ENCODE measurements around the gene DCANP1. TPM values are rescaled to one million over a fixed set of nuclear protein-coding genes. Genes with fewer than 3 reads are reported as not detected.

The DCANP1 gene
- total RNA-seq, 1 donor from 2014 or later: not detected

DNA sequence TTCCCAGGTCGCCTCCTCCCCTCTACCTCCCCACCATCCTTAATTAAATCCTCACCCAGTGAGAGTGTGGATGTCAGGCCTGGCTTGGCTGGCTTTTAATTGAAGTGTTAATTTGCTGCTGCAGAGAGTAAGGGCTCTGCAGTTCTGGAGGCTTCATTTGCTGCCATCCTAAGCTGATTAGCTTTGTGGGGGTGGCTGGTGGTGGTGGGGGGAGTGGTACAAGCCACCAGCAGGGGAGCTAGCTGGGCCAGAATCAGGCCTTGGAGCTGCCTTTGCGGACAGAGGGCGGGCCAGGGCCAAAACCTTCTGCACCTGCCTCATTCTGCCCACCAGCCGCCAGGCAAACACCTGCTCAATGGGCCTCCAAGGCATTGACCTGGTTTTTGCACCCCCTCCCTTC is 31.8 kb upstream of the DCANP1 start:
- POLR2A ChIA-PET: no interaction called here
- Mint-ChIP-seq H3K9me3 (no peaks in the 10 kb centered on the region), H3K4me1 (no peaks in the 10 kb centered on the region), H3K27me3 (peaks cover 18% of the 10 kb centered on the region), H3K4me3 (no peak overlapping the region), H3K27ac (no peak overlapping the region), H3K36me3 (ENCODE audit: low read depth) (no peaks in the 10 kb centered on the region)
- DNase-seq (no peak), ATAC-seq (ENCODE audit: low read depth) (no peak)
- intact Hi-C loops (cut with micrococcal nuclease): no loop called here
- TF ChIP-seq, protein P1, sequence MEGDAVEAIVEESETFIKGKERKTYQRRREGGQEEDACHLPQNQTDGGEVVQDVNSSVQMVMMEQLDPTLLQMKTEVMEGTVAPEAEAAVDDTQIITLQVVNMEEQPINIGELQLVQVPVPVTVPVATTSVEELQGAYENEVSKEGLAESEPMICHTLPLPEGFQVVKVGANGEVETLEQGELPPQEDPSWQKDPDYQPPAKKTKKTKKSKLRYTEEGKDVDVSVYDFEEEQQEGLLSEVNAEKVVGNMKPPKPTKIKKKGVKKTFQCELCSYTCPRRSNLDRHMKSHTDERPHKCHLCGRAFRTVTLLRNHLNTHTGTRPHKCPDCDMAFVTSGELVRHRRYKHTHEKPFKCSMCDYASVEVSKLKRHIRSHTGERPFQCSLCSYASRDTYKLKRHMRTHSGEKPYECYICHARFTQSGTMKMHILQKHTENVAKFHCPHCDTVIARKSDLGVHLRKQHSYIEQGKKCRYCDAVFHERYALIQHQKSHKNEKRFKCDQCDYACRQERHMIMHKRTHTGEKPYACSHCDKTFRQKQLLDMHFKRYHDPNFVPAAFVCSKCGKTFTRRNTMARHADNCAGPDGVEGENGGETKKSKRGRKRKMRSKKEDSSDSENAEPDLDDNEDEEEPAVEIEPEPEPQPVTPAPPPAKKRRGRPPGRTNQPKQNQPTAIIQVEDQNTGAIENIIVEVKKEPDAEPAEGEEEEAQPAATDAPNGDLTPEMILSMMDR (IDR thresholded peaks at IDR 0.05): no peak
- CTCF ChIA-PET: interaction anchor here (2.1 kb wide), 1 partner anchor 13 kb away, joined by 7 read pairs; no protein-coding TSS in a partner anchor

DNA sequence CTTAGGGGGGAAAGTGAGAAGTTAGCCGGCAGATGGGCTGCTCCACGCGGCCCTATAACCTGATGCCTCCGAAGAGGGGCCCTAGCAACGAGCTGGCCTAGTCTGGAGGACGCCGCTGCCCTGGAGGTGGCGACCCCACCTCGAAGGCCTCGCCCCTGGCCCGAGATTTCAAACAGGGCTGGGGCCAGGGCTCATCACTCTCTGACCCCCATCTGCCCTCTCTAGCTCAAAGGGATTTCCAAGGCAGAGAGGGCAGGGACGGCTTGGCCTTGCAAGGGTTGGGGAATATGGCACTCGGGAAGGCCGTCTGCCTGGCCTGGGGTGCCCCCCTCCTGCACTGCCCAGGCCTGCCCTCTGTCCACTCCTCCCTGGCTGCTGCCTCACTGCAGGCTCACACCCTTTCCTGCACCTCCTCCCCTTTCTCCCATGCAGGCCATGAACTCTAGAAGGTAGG is 30.5 kb upstream of the DCANP1 start:
- POLR2A ChIA-PET: interaction anchor here (0.6 kb wide), 1 partner anchor 17 kb away, joined by 5 read pairs; no protein-coding TSS in a partner anchor
- Mint-ChIP-seq H3K4me3 (no peak overlapping the region), H3K27me3 (peaks cover 23% of the 10 kb centered on the region), H3K9me3 (no peaks in the 10 kb centered on the region), H3K36me3 (ENCODE audit: low read depth) (no peaks in the 10 kb centered on the region), H3K27ac (no peak overlapping the region), H3K4me1 (no peaks in the 10 kb centered on the region)
- TF ChIP-seq, protein P1 (IDR thresholded peaks at IDR 0.05): no peak
- ATAC-seq (ENCODE audit: low read depth): no peak
- CTCF ChIA-PET: no interaction called here
- intact Hi-C loops (cut with micrococcal nuclease): no loop called here
- DNase-seq: no peak

DNA sequence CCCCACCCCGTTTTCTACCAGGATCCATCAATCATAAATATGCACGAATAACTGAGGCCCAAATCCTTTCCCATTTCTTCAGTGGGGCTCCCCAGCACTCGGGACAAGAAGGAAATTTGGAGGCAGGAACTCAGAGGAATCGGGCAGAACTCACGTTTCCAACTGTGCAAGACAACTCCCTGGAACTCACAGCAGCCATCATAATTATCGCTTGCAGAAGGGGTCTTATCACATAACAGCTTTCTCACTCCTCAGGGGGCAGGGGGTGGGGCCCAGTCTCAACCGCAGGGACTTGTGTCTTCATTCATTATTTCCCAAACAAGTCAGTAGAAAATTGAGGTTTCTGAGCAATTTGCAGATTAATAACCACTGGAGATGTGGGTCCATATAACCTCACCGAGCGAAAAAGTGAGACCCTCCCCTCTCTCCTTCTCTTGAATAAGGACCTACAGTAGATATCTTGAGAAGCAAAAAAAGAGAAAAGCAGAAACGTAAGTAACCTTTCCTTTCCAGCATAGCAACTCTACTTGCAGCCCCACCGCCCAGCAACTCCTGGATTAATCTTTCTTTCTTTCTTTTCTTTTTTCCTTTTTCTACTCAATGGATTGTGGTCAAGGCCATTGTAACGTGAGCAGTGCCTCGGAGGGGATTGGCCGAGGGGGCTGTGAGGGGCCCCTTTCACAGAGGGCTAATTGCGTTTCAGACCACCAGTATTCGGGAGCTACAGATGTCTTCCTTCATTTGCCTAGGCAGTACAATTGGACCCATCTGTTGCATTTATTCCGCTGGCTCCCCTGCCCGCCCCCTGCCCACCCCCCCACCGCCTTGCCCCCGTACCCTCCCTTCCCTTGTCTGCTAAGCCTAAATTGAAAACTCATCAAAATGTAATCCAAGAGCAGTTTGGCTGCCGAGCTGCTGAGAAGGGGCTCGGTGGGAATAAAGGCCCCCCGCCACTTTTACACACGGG is 29.8 kb upstream of the DCANP1 start:
- no peak overlapping the region for H3K4me3 Mint-ChIP-seq
- H3K36me3 Mint-ChIP-seq (ENCODE audit: low read depth): no peaks in the 10 kb centered on the region
- DNase-seq: no peak
- H3K27ac Mint-ChIP-seq: no peak overlapping the region
- peaks cover 23% of the 10 kb centered on the region for H3K27me3 Mint-ChIP-seq
- ATAC-seq (ENCODE audit: low read depth): no peak
- ChIA-PET CTCF (no interaction called here), POLR2A (interaction anchor here (0.6 kb wide), 1 partner anchor 16 kb away, joined by 5 read pairs; no protein-coding TSS in a partner anchor)
- intact Hi-C loops (cut with micrococcal nuclease): no loop called here
- TF ChIP-seq, protein P1 (IDR thresholded peaks at IDR 0.05): no peak
- H3K9me3 Mint-ChIP-seq: no peaks in the 10 kb centered on the region
- no peaks in the 10 kb centered on the region for H3K4me1 Mint-ChIP-seq

DNA sequence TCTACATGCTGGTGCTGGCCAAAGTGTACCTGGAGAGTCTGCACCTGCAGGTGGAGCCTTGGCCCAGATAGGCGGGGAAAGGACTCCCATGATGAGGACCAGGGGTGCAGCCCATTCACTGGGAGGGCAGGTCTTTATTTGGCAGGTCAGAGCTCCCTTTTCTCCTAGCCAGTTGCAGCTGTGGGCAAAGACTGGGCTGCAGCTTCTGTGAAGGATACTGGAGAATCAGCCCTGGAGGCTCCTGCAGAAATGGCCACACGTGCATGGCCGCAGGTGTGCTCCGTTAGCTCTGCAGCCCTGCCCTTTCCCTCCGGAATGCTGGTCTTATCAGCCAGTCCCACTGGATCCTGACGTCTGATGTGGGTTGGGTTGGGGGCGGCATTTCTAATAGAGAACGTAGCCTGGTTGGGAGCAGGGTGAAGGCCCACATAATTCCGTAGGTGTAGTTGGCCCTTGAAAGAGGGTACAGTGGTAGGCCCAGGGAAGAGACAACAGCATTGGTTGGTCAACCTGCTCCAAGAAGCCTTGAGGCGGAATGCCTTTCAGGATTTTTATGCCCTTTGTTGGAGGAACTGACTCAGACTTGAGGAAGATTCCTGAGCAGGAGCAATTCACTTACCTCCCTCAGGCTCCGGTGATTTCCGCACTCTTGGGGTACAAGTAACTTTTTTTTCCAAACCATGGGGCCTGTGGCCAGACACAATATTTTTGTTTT is 27.0 kb upstream of the DCANP1 start:
- ChIA-PET CTCF (no interaction called here), POLR2A (no interaction called here)
- ATAC-seq (ENCODE audit: low read depth) (no peak), DNase-seq (no peak)
- Mint-ChIP-seq H3K9me3 (no peaks in the 10 kb centered on the region), H3K4me1 (no peaks in the 10 kb centered on the region), H3K27me3 (peaks cover 16% of the 10 kb centered on the region), H3K36me3 (ENCODE audit: low read depth) (no peaks in the 10 kb centered on the region), H3K4me3 (no peak overlapping the region), H3K27ac (no peak overlapping the region)
- intact Hi-C loops (cut with micrococcal nuclease): no loop called here
- TF ChIP-seq, protein P1 (IDR thresholded peaks at IDR 0.05): no peak

DNA sequence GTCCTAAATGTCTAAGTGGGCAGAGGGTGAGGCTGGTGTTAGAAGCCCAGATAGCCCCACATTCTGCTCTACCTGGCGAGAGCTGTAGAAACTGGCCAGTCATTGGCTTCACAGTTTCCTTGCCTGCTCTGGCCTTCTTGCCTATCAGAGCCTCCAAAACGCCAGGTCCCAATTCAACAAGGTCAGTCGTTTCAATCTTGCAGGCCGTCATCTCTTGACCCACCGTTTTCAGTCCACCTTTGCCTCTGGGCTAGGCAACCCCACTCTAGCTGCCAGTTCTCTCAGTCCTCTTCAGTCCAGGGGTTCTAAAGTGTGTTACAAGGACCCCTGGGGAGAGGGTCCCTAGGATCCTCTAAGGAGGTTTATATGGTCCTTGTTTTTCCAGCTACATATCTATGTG is 25.0 kb upstream of the DCANP1 start:
- TF ChIP-seq, protein P1 (IDR thresholded peaks at IDR 0.05): no peak
- ATAC-seq (ENCODE audit: low read depth): no peak
- peaks cover 27% of the 10 kb centered on the region for H3K27me3 Mint-ChIP-seq
- H3K9me3 Mint-ChIP-seq: no peaks in the 10 kb centered on the region
- no peaks in the 10 kb centered on the region for H3K36me3 Mint-ChIP-seq (ENCODE audit: low read depth)
- DNase-seq: no peak
- H3K27ac Mint-ChIP-seq: no peak overlapping the region
- no peaks in the 10 kb centered on the region for H3K4me1 Mint-ChIP-seq
- ChIA-PET CTCF (no interaction called here), POLR2A (no interaction called here)
- intact Hi-C loops (cut with micrococcal nuclease): no loop called here
- no peak overlapping the region for H3K4me3 Mint-ChIP-seq

Data from activated B cell treated with CpG ODN at 0.5 μM for 24 hours (primary cell).